Measurements from ENCODE around the gene RBMS3.
"Not testable (repeated sequence)": the region's sequence is repeated elsewhere in the genome, so short reads cannot be mapped to it uniquely, and the experiment has no call there.

RBMS3 gene

GRCh38 chr3:29503958-29504357 is 223.1 kb downstream of the RBMS3 start:
- Mint-ChIP-seq H3K27me3 (no peaks in the 10 kb centered on the region), H3K4me1 (no peaks in the 10 kb centered on the region), H3K4me3 (no peak overlapping the region), H3K9me3 (no peaks in the 10 kb centered on the region), H3K27ac (no peak overlapping the region), H3K36me3 (no peaks in the 10 kb centered on the region)
- ATAC-seq: no peak

DNA sequence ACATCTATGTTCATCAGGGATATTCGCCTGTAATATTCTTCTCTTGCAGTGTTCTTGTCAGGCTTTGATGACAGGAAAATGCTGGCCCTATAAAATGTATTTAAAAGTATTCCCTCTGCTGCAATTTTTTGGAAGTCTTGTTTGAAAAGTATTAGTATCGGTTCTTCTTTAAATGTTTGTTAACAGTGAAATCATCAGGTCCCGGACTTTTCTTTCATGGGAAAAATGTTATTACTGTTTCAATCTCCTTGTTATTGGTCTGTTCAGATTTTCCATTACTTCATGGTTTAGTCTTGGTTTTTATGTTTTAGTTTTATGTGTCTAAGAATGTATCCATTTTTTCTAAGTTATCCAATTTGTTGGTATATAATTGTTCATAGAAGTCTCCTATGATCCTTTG is 225.6 kb downstream of the RBMS3 start:
- ATAC-seq: no peak
- no peaks in the 10 kb centered on the region for H3K27me3 Mint-ChIP-seq
- peaks cover 2% of the 10 kb centered on the region for H3K9me3 Mint-ChIP-seq
- H3K4me3 Mint-ChIP-seq: no peak overlapping the region
- no peaks in the 10 kb centered on the region for H3K4me1 Mint-ChIP-seq
- H3K36me3 Mint-ChIP-seq: no peaks in the 10 kb centered on the region
- H3K27ac Mint-ChIP-seq: no peak overlapping the region

- Mint-ChIP-seq H3K9me3 (peaks cover 5% of the 10 kb centered on the region), H3K27ac (no peak overlapping the region), H3K4me3 (no peak overlapping the region), H3K36me3 (no peaks in the 10 kb centered on the region), H3K27me3 (no peaks in the 10 kb centered on the region), H3K4me1 (no peaks in the 10 kb centered on the region)
- no peak for ATAC-seq
Measured at GRCh38 chr3:29511701-29512100, 230.8 kb downstream of the RBMS3 start.

- H3K9me3 Mint-ChIP-seq: peaks cover 5% of the 10 kb centered on the region
- no peaks in the 10 kb centered on the region for H3K36me3 Mint-ChIP-seq
- H3K4me3 Mint-ChIP-seq: no peak overlapping the region
- H3K4me1 Mint-ChIP-seq: no peaks in the 10 kb centered on the region
- H3K27me3 Mint-ChIP-seq: no peaks in the 10 kb centered on the region
- no peak for ATAC-seq
- no peak overlapping the region for H3K27ac Mint-ChIP-seq
Measured at GRCh38 chr3:29512641-29513040, 231.8 kb downstream of the RBMS3 start.

DNA sequence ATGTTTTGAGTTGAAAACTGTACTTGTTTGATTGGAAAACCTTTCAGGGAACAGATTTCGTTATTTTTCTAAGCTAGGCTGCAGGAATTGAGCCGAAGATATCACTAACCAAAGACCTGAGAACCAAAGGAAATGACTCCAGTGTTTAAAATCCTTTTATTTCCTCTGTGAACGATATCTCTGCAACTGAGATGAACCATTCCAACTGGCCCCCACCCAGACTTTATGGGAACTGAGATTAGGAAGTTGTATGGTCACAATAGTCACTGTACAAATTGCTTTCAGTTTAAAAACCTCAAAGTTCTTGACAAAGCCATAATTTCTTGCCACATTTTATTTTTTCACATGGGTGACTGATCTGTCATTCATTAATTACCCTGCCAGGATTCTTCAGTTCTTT is 232.4 kb downstream of the RBMS3 start:
- Mint-ChIP-seq H3K36me3 (no peaks in the 10 kb centered on the region), H3K9me3 (peaks cover 5% of the 10 kb centered on the region), H3K4me3 (no peak overlapping the region), H3K27ac (no peak overlapping the region), H3K27me3 (no peaks in the 10 kb centered on the region), H3K4me1 (no peaks in the 10 kb centered on the region)
- ATAC-seq: no peak

DNA sequence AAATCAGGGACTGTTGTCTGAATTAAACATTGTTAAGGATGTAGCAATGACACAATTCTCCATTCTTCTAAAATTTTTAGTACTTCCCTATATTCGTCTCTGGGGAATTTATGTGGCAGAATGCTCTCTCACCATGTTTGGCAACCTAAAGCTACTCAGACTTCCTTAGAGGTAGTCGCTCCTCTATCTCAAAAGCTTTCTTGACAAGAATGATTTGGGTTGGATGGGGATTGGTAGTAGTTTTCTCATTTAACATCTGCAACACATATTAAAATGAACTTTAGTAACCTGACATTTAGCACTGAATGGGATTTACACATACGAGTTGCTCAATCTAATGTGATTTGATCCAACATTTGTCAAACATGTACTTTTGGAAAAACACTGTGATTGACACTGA is 233.3 kb downstream of the RBMS3 start:
- H3K4me3 Mint-ChIP-seq: no peak overlapping the region
- no peaks in the 10 kb centered on the region for H3K27me3 Mint-ChIP-seq
- no peak for ATAC-seq
- no peaks in the 10 kb centered on the region for H3K4me1 Mint-ChIP-seq
- no peak overlapping the region for H3K27ac Mint-ChIP-seq
- no peaks in the 10 kb centered on the region for H3K36me3 Mint-ChIP-seq
- peaks cover 5% of the 10 kb centered on the region for H3K9me3 Mint-ChIP-seq

- H3K9me3 Mint-ChIP-seq: peaks cover 3% of the 10 kb centered on the region
- no peak overlapping the region for H3K4me3 Mint-ChIP-seq
- no peak for ATAC-seq
- no peak overlapping the region for H3K27ac Mint-ChIP-seq
- no peaks in the 10 kb centered on the region for H3K27me3 Mint-ChIP-seq
- no peaks in the 10 kb centered on the region for H3K4me1 Mint-ChIP-seq
- H3K36me3 Mint-ChIP-seq: no peaks in the 10 kb centered on the region
Measured at GRCh38 chr3:29514912-29515311, 234.0 kb downstream of the RBMS3 start.

DNA sequence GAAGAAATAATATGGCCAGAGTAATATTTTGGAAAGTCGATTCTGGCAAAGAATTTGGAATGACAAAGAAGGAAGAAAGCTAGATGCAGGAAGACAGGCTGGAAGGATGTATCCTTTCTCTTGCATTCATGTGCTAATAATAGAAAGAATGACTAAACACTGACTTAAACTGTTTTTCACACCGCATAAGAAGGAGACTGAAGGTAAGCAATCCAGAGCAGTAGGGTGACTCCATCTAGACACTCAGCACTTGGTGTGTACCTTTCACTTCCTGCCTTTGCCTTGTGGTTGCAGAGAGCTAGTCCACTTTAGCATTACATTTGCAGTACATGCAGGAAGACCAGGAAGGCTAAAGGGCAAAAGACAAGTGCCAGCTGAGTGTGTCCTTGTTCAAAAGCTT is 234.6 kb downstream of the RBMS3 start:
- Mint-ChIP-seq H3K4me3 (no peak overlapping the region), H3K36me3 (no peaks in the 10 kb centered on the region), H3K4me1 (no peaks in the 10 kb centered on the region), H3K27ac (no peak overlapping the region), H3K9me3 (peaks cover 3% of the 10 kb centered on the region), H3K27me3 (no peaks in the 10 kb centered on the region)
- ATAC-seq: no peak

GRCh38 chr3:29516164-29516563 is 235.3 kb downstream of the RBMS3 start:
- ATAC-seq: no peak
- no peak overlapping the region for H3K27ac Mint-ChIP-seq
- no peaks in the 10 kb centered on the region for H3K4me1 Mint-ChIP-seq
- peaks cover 3% of the 10 kb centered on the region for H3K9me3 Mint-ChIP-seq
- H3K4me3 Mint-ChIP-seq: no peak overlapping the region
- H3K36me3 Mint-ChIP-seq: no peaks in the 10 kb centered on the region
- H3K27me3 Mint-ChIP-seq: no peaks in the 10 kb centered on the region

DNA sequence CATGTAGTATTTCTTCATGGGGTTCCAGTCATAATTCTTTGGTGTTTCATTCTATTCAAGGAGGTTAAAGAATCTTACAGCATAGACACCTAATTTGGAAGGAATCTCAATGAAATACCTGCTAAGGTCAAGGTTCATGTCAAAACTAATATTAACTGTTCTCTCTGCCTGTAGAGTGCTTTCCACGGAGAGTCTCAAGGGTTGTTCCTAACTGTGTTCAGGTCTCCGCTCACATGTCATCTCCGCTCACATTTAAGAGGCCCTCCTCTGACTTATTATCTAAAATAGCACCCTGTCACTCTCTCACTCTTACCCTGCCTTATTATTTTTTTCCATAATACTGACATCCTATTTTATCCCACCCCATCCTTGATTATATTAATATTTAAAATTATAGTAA is 239.9 kb downstream of the RBMS3 start:
- no peak for ATAC-seq
- H3K9me3 Mint-ChIP-seq: peaks cover 2% of the 10 kb centered on the region
- H3K27me3 Mint-ChIP-seq: no peaks in the 10 kb centered on the region
- no peak overlapping the region for H3K27ac Mint-ChIP-seq
- no peak overlapping the region for H3K4me3 Mint-ChIP-seq
- no peaks in the 10 kb centered on the region for H3K4me1 Mint-ChIP-seq
- no peaks in the 10 kb centered on the region for H3K36me3 Mint-ChIP-seq

DNA sequence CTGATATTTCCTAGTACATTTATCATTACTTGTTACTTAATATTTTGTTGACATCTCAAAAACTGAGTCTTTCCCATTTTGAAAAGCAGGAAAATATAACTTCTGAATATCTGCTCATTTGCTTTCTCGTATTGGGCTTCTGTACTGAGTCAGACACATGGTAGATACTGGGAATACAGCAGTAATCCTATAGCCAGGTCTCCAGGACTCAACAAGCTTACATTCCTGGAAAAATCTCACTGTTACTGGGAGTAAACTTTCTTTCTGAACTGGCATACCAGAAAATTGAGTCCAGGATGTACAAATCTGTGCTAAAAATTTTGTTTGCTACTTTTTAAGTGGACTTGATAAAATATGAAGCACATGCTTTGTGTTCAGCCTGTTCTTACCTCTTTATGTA is 240.4 kb downstream of the RBMS3 start:
- H3K27ac Mint-ChIP-seq: no peak overlapping the region
- no peaks in the 10 kb centered on the region for H3K9me3 Mint-ChIP-seq
- H3K36me3 Mint-ChIP-seq: no peaks in the 10 kb centered on the region
- no peak overlapping the region for H3K4me3 Mint-ChIP-seq
- no peaks in the 10 kb centered on the region for H3K4me1 Mint-ChIP-seq
- ATAC-seq: no peak
- H3K27me3 Mint-ChIP-seq: no peaks in the 10 kb centered on the region

- Mint-ChIP-seq H3K27me3 (no peaks in the 10 kb centered on the region), H3K27ac (no peak overlapping the region), H3K9me3 (peaks cover 1% of the 10 kb centered on the region), H3K4me3 (no peak overlapping the region), H3K36me3 (no peaks in the 10 kb centered on the region), H3K4me1 (no peaks in the 10 kb centered on the region)
- no peak for ATAC-seq
Measured at GRCh38 chr3:29521751-29522150, 240.9 kb downstream of the RBMS3 start.

DNA sequence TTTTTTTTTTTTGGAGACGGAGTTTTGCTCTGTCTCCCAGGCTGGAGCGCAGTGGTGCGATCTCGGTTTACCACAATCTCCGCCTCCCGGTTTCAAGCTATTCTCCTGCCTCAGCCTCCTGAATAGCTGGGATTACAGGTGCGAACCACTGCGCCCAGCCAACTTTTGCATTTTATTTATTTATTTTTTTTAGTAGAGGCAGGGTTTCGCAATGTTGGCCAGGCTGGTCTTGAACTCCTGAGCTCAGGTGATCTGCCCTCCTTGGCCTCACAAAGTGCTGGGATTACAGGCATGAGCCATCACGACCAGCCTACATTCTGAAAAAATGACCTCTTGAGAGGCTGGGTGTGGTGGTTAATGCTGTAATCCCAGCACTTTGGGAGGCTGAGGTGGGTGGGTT is 243.6 kb downstream of the RBMS3 start:
- not testable (repeated sequence) for H3K27ac Mint-ChIP-seq, H3K9me3 Mint-ChIP-seq, ATAC-seq, H3K27me3 Mint-ChIP-seq, H3K4me1 Mint-ChIP-seq, H3K4me3 Mint-ChIP-seq, H3K36me3 Mint-ChIP-seq

DNA sequence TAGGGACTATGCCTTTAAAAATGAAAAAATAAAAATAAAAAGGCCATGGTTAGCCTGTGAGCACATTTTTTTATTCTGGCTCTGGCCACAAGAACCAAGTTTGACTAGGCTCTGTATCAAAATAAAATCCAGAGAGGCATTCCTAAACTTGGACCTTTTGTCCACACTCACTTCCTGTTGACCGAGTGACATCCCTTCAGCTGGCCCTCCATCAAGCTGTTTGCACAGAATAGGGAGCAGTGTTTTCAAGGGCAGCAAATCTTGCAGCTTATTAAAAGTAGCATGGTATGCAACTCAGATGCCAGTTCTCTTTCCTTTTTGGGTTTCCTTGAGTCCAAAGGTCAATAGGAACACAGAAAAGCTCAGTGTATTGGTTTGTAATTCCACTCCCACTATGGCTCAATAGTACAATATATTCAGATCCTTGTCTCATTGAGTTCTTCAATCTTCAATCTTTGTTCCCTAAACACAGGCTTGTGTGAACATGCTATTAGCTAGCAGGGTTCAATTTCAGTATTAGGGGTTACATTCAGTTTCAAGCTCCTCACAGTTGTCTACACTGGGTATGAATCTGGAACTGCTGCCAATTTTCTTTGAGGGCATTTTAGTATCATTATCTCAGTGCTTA is 244.5 kb downstream of the RBMS3 start:
- Mint-ChIP-seq H3K9me3 (peaks cover 2% of the 10 kb centered on the region), H3K36me3 (no peaks in the 10 kb centered on the region)

DNA sequence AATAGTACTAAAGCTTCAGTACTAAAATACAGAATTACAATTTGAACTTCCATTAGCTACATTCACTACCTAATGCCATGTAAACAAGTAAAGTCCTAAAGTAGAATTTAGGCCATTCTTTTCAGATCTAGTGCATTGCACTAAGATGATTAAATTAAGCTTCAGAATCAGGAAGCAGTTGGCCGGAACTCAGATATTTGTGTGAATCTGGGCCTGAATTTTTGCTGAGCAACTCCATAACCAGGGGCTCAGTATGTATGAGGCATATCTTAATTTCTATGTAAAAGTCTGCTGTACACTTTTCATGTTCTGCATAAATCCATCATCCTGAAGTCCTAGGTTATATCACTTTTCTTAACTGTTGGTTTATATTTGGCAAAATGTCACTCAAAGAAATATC is 246.4 kb downstream of the RBMS3 start:
- Mint-ChIP-seq H3K36me3 (no peaks in the 10 kb centered on the region), H3K27ac (no peak overlapping the region), H3K27me3 (no peaks in the 10 kb centered on the region), H3K4me1 (no peaks in the 10 kb centered on the region), H3K4me3 (no peak overlapping the region), H3K9me3 (peaks cover 2% of the 10 kb centered on the region)
- ATAC-seq: no peak

More for the DNA sequence above, 244.5 kb downstream of the RBMS3 start:
- no peak overlapping the region for H3K4me3 Mint-ChIP-seq
- H3K27ac Mint-ChIP-seq: no peak overlapping the region
- H3K27me3 Mint-ChIP-seq: no peaks in the 10 kb centered on the region
- H3K4me1 Mint-ChIP-seq: no peaks in the 10 kb centered on the region
- no peak for ATAC-seq

- Mint-ChIP-seq H3K4me1 (no peaks in the 10 kb centered on the region), H3K4me3 (no peak overlapping the region), H3K27ac (no peak overlapping the region), H3K27me3 (no peaks in the 10 kb centered on the region), H3K9me3 (peaks cover 2% of the 10 kb centered on the region), H3K36me3 (no peaks in the 10 kb centered on the region)
- no peak for ATAC-seq
Measured at GRCh38 chr3:29531644-29532043, 250.8 kb downstream of the RBMS3 start.

DNA sequence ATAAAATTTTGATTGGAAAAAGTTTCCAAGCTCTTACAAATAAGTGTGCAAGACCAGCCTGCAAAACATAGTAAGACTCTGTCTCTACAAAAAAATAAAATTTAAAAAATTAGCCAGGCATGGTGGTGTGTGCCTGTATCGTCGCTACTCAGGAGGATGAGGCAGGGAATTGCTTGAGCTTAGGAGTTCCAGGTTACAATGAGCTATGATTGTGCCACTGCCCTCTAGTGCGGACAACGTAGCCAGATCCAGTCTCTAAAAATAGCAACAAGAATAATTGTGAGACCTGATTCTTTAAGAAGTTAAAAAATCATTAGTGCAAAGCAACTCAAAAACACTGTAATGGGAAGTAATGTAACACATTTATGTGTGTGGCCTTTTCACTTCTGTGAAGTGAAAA is 251.6 kb downstream of the RBMS3 start:
- ATAC-seq: no peak
- Mint-ChIP-seq H3K4me3 (no peak overlapping the region), H3K36me3 (no peaks in the 10 kb centered on the region), H3K4me1 (no peaks in the 10 kb centered on the region), H3K9me3 (no peaks in the 10 kb centered on the region), H3K27ac (no peak overlapping the region), H3K27me3 (no peaks in the 10 kb centered on the region)
